LNCAP (cell line): ENCODE data around the gene ANKRD44.

Experiments used
- CTCF ChIP-seq: fragments of 450-650 bp; IDR thresholded peaks from 2 replicates; pipeline ENCODE4 v1.5.1; 2017; ENCODE audit warnings: mild to moderate bottlenecking

Gene ANKRD44

GRCh38 chr2:197164141-197164754 lies 146.3 kb downstream of the ANKRD44 start:
- no peak for TF ChIP-seq CTCF

- no peak for TF ChIP-seq CTCF
These were observed 146.9 kb downstream of the ANKRD44 start for GRCh38 chr2:197163712-197164140.

GRCh38 chr2:197161774-197162173 lies 148.8 kb downstream of the ANKRD44 start:
- no peak for TF ChIP-seq CTCF

GRCh38 chr2:197159661-197160211 lies 150.8 kb downstream of the ANKRD44 start:
- no peak for TF ChIP-seq CTCF

GRCh38 chr2:197158591-197159550 lies 151.7 kb downstream of the ANKRD44 start:
- no peak for TF ChIP-seq CTCF

- TF ChIP-seq CTCF = no peak
These were observed 152.6 kb downstream of the ANKRD44 start for GRCh38 chr2:197157879-197158537.

GRCh38 chr2:197156771-197157170 lies 153.8 kb downstream of the ANKRD44 start:
- TF ChIP-seq CTCF = no peak
